ENCODE results near the gene NKAIN2.
A peak's percentile ranks its signal among the peaks of the same experiment; 100 is the strongest.

The NKAIN2 gene

DNA sequence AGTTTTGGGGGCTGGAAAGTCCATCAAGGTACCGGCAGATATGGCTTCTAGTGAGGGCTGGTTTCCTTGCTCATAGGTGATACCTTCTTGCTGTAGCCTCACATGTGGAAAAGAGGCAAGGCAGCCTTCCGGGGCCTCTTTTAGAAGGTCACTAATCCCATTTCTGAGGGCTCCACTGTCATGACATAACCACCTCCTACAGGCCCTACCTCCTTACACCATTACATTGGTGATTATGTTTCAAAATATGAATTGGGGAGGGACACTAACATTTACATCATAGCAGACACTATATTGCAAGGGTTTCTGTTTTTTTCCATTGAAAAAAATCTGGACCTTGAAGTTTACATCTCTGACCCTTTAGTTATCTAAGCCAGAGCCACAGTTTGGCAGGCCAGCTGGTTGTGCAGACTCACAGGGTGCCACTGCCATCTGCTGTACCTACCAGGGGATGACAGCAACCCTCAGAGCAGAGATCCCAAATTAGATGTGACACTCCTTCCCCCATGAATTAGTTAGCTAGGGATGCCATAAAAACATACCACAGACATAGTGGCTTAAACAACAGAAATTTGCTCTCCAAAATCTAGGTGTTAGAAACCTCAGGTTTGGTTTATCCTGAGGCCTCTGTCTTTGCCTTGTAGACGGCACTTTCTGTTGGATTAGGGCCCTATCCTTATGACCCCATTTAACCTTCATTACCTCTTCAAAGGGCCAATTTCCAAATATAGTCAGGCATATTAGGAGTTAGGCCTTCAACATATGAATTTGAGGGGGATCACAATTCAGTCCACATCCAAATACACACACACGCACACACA is 992.2 kb downstream of the NKAIN2 start:
- Histone ChIP-seq H3K4me1 (ENCODE audit: low read length) (no peaks in the 10 kb centered on the region), H3F3A (ENCODE audit: insufficient read depth, low read length) (no peaks in the 10 kb centered on the region), H3K36me3 (replicated peaks; ENCODE audit: insufficient read depth, low read length) (no peaks in the 10 kb centered on the region), H4K20me1 (ENCODE audit: insufficient read depth, low read length) (no peaks in the 10 kb centered on the region), H2AFZ (ENCODE audit: low read length) (no peak overlapping the region), H3K9me3 (replicated peaks; ENCODE audit: insufficient read depth, low read length) (no peaks in the 10 kb centered on the region), H3K27me3 (replicated peaks; ENCODE audit: insufficient read depth, low read length) (no peaks in the 10 kb centered on the region), H3K4me2 (ENCODE audit: low read depth, low read length) (no peak overlapping the region), H3K9me2 (replicated peaks; ENCODE audit: insufficient read depth, low read length) (no peaks in the 10 kb centered on the region), H3K79me2 (ENCODE audit: low read length) (no peaks in the 10 kb centered on the region), H3K4me3 (ENCODE audit: low read length) (no peak overlapping the region), H3K27ac (ENCODE audit: low read length) (no peak overlapping the region), H3K9ac (ENCODE audit: low read length) (no peak overlapping the region)
- TF ChIP-seq EZH2phosphoT487 (IDR thresholded peaks at IDR 0.05; ENCODE audit: low read length) (no peak), EZH2 (optimal IDR thresholded peaks at IDR 0.05; ENCODE audit: low read depth, low read length) (no peak)
- TF ChIP-seq, protein P1, sequence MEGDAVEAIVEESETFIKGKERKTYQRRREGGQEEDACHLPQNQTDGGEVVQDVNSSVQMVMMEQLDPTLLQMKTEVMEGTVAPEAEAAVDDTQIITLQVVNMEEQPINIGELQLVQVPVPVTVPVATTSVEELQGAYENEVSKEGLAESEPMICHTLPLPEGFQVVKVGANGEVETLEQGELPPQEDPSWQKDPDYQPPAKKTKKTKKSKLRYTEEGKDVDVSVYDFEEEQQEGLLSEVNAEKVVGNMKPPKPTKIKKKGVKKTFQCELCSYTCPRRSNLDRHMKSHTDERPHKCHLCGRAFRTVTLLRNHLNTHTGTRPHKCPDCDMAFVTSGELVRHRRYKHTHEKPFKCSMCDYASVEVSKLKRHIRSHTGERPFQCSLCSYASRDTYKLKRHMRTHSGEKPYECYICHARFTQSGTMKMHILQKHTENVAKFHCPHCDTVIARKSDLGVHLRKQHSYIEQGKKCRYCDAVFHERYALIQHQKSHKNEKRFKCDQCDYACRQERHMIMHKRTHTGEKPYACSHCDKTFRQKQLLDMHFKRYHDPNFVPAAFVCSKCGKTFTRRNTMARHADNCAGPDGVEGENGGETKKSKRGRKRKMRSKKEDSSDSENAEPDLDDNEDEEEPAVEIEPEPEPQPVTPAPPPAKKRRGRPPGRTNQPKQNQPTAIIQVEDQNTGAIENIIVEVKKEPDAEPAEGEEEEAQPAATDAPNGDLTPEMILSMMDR (IDR thresholded peaks at IDR 0.05; ENCODE audit: low read length), result peak; percentile 46
- DNase-seq, result peak; percentile 12

DNA sequence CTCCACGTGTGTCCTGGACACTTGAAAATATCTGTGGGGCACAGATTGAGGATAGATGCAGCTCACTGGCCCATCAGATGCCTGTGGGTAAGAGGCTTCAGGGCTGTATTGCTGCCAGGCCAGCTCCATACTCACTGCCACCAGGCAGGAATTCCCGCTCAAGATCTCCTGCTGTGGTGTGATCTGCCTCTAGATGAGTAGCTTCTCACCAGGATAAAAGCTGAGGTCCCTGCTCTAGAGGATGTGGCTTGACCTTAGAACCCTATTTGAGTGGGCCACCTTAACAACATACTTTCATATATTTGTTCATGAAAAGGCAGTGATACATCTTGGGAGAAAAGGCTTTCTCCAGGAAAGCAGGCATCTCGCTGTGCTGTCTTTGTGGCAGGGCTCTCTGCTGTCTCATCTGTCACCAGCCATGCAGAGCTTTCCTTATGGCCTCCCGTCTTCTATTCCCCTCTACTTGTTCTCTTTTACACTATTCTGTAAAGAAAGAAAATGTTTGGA is 992.9 kb downstream of the NKAIN2 start:
- no peaks in the 10 kb centered on the region for H3K36me3 ChIP-seq (replicated peaks; ENCODE audit: insufficient read depth, low read length)
- no peaks in the 10 kb centered on the region for H3K79me2 ChIP-seq (ENCODE audit: low read length)
- no peaks in the 10 kb centered on the region for H4K20me1 ChIP-seq (ENCODE audit: insufficient read depth, low read length)
- H3K9me2 ChIP-seq (replicated peaks; ENCODE audit: insufficient read depth, low read length), result no peaks in the 10 kb centered on the region
- H3K9ac ChIP-seq (ENCODE audit: low read length), result no peak overlapping the region
- no peaks in the 10 kb centered on the region for H3F3A ChIP-seq (ENCODE audit: insufficient read depth, low read length)
- no peak overlapping the region for H3K4me3 ChIP-seq (ENCODE audit: low read length)
- DNase-seq, result no peak
- no peaks in the 10 kb centered on the region for H3K4me1 ChIP-seq (ENCODE audit: low read length)
- H3K4me2 ChIP-seq (ENCODE audit: low read depth, low read length), result no peak overlapping the region
- no peaks in the 10 kb centered on the region for H3K9me3 ChIP-seq (replicated peaks; ENCODE audit: insufficient read depth, low read length)
- H3K27me3 ChIP-seq (replicated peaks; ENCODE audit: insufficient read depth, low read length), result no peaks in the 10 kb centered on the region
- H2AFZ ChIP-seq (ENCODE audit: low read length), result no peak overlapping the region
- no peak for TF ChIP-seq EZH2 (optimal IDR thresholded peaks at IDR 0.05; ENCODE audit: low read depth, low read length)
- no peak for TF ChIP-seq EZH2phosphoT487 (IDR thresholded peaks at IDR 0.05; ENCODE audit: low read length)
- TF ChIP-seq, protein P1 (IDR thresholded peaks at IDR 0.05; ENCODE audit: low read length), result no peak
- no peak overlapping the region for H3K27ac ChIP-seq (ENCODE audit: low read length)

DNA sequence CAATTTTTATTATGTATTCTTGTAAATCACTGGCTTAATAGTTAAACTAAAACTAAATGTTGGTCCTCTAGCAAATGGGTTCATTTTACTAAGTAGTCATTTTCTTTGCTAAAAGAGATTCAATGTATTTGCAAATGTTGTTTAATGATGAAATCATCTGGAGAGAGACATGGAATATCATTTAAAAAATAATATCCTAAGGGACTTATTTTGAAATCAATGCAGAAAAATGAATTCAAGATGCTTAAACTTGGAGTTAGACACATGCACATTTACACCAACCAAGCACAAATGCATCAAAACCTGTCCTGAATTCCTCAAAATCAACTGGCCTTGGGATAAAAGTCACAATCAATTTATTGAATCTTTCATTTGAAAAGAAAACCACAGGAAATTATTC is 993.6 kb downstream of the NKAIN2 start:
- H3K9me2 ChIP-seq (replicated peaks; ENCODE audit: insufficient read depth, low read length), result no peaks in the 10 kb centered on the region
- no peak overlapping the region for H3K27ac ChIP-seq (ENCODE audit: low read length)
- H3K79me2 ChIP-seq (ENCODE audit: low read length), result no peaks in the 10 kb centered on the region
- DNase-seq, result no peak
- H3F3A ChIP-seq (ENCODE audit: insufficient read depth, low read length), result no peaks in the 10 kb centered on the region
- no peak overlapping the region for H3K9ac ChIP-seq (ENCODE audit: low read length)
- no peaks in the 10 kb centered on the region for H3K4me1 ChIP-seq (ENCODE audit: low read length)
- H2AFZ ChIP-seq (ENCODE audit: low read length), result no peak overlapping the region
- H3K4me2 ChIP-seq (ENCODE audit: low read depth, low read length), result no peak overlapping the region
- TF ChIP-seq EZH2 (optimal IDR thresholded peaks at IDR 0.05; ENCODE audit: low read depth, low read length), result no peak
- TF ChIP-seq, protein P1 (IDR thresholded peaks at IDR 0.05; ENCODE audit: low read length), result no peak
- TF ChIP-seq EZH2phosphoT487 (IDR thresholded peaks at IDR 0.05; ENCODE audit: low read length), result no peak
- no peak overlapping the region for H3K4me3 ChIP-seq (ENCODE audit: low read length)
- H3K36me3 ChIP-seq (replicated peaks; ENCODE audit: insufficient read depth, low read length), result no peaks in the 10 kb centered on the region
- H3K27me3 ChIP-seq (replicated peaks; ENCODE audit: insufficient read depth, low read length), result no peaks in the 10 kb centered on the region
- no peaks in the 10 kb centered on the region for H4K20me1 ChIP-seq (ENCODE audit: insufficient read depth, low read length)
- H3K9me3 ChIP-seq (replicated peaks; ENCODE audit: insufficient read depth, low read length), result no peaks in the 10 kb centered on the region
